H9 (cell line): Measurements from ENCODE around the gene ZBTB22. TPM values are rescaled to one million over a fixed set of nuclear protein-coding genes. Genes with fewer than 3 reads are reported as not detected.

Source experiments
- DNase-seq: peaks from one replicate; pipeline ENCODE4 v3.0.0-alpha.2; 2017
- H2AFZ ChIP-seq: one replicate; pipeline ENCODE4 v1.6.1; 2013; ENCODE audit warnings: mild to moderate bottlenecking, low read length, control low read depth, moderate library complexity
- H2AK5ac ChIP-seq: 2 replicates; pipeline ENCODE4 v1.6.1; 2013; ENCODE audit warnings: low read length, control low read depth, mixed read lengths; ENCODE audit not compliant: insufficient read length
- H2BK120ac ChIP-seq: one replicate; pipeline ENCODE4 v1.6.1; 2013; ENCODE audit warnings: low read depth, mild to moderate bottlenecking, low read length, control low read depth, inconsistent platforms; ENCODE audit not compliant: poor library complexity, severe bottlenecking
- H2BK12ac ChIP-seq: 2 replicates; pipeline ENCODE4 v1.6.1; 2013; ENCODE audit warnings: low read length, control low read depth, mixed read lengths, low read depth; ENCODE audit not compliant: insufficient read length
- H2BK15ac ChIP-seq: 2 replicates; pipeline ENCODE4 v1.6.1; 2013; ENCODE audit warnings: low read depth, low read length, control low read depth
- H2BK20ac ChIP-seq: one replicate; pipeline ENCODE4 v1.6.1; 2013; ENCODE audit warnings: low read depth, mild to moderate bottlenecking, low read length, control low read depth, inconsistent platforms; ENCODE audit not compliant: poor library complexity, severe bottlenecking
- H2BK5ac ChIP-seq: 2 replicates; pipeline ENCODE4 v1.6.1; 2013; ENCODE audit warnings: low read length, control low read depth, mixed read lengths; ENCODE audit not compliant: insufficient read length
- H3K14ac ChIP-seq: 2 replicates; pipeline ENCODE4 v1.6.1; 2013; ENCODE audit warnings: low read length, control low read depth; ENCODE audit not compliant: insufficient read depth
- H3K18ac ChIP-seq: 2 replicates; pipeline ENCODE4 v1.6.1; 2013; ENCODE audit warnings: low read depth, mild to moderate bottlenecking, mixed read lengths, low read length, control low read depth; ENCODE audit not compliant: insufficient read length
- H3K23ac ChIP-seq: 2 replicates; pipeline ENCODE4 v1.6.1; 2013; ENCODE audit warnings: low read length, control low read depth, mixed read lengths, low read depth; ENCODE audit not compliant: insufficient read length
- H3K23me2 ChIP-seq: 2 replicates; pipeline ENCODE4 v1.6.1; 2013; ENCODE audit warnings: low read depth, mild to moderate bottlenecking, mixed read lengths, low read length, control low read depth; ENCODE audit not compliant: insufficient read length, poor library complexity, severe bottlenecking
- H3K27ac ChIP-seq: 2 replicates; pipeline ENCODE4 v1.5.1; 2013; ENCODE audit warnings: low read length, control low read depth, mixed read lengths, low read depth; ENCODE audit not compliant: insufficient read length
- H3K27me3 ChIP-seq: 2 replicates; pipeline ENCODE4 v1.6.1; 2013; ENCODE audit warnings: low read length, control low read depth, inconsistent platforms; ENCODE audit not compliant: insufficient read depth
- H3K4ac ChIP-seq: 2 replicates; pipeline ENCODE4 v1.6.1; 2013; ENCODE audit warnings: low read depth, mild to moderate bottlenecking, control low read depth, inconsistent platforms, low read length, moderate library complexity
- H3K4me1 ChIP-seq: 2 replicates; pipeline ENCODE4 v1.6.1; 2013; ENCODE audit warnings: low read length, control low read depth, inconsistent platforms; ENCODE audit not compliant: insufficient read depth
- H3K4me2 ChIP-seq: 2 replicates; pipeline ENCODE4 v1.6.1; 2013; ENCODE audit warnings: low read length, control low read depth, mixed read lengths; ENCODE audit not compliant: insufficient read length, insufficient read depth
- H3K56ac ChIP-seq: 2 replicates; pipeline ENCODE4 v1.6.1; 2013; ENCODE audit warnings: low read depth, mild to moderate bottlenecking, mixed read lengths, low read length, control low read depth; ENCODE audit not compliant: insufficient read length
- H3K79me1 ChIP-seq: 2 replicates; pipeline ENCODE4 v1.6.1; 2013; ENCODE audit warnings: low read depth, mild to moderate bottlenecking, moderate library complexity, low read length, control low read depth, inconsistent platforms; ENCODE audit not compliant: insufficient read depth, poor library complexity, severe bottlenecking
- H3K79me2 ChIP-seq: 2 replicates; pipeline ENCODE4 v1.6.1; 2013; ENCODE audit warnings: low read length, control low read depth, inconsistent platforms; ENCODE audit not compliant: insufficient read depth
- H3K9ac ChIP-seq: 2 replicates; pipeline ENCODE4 v1.6.1; 2013; ENCODE audit warnings: low read length, control low read depth, mixed read lengths; ENCODE audit not compliant: insufficient read length; ENCODE audit errors: extremely low read depth
- H3K9me3 ChIP-seq: one replicate; pipeline ENCODE4 v1.6.1; 2013; ENCODE audit warnings: low read depth, low read length, inconsistent platforms; ENCODE audit not compliant: control insufficient read depth
- H3T11ph ChIP-seq: one replicate; pipeline ENCODE4 v1.6.1; 2013; ENCODE audit warnings: mild to moderate bottlenecking, low read length, control low read depth, inconsistent platforms
- H4K20me1 ChIP-seq: one replicate; pipeline ENCODE4 v1.6.1; 2013; ENCODE audit not compliant: control insufficient read depth, insufficient read length, insufficient read depth
- H4K5ac ChIP-seq: 2 replicates; pipeline ENCODE4 v1.6.1; 2013; ENCODE audit warnings: low read depth, mild to moderate bottlenecking, mixed read lengths, low read length, control low read depth; ENCODE audit not compliant: insufficient read length
- H4K8ac ChIP-seq: replicated peaks from 2 replicates; pipeline ENCODE4 v1.6.1; 2013; ENCODE audit warnings: low read length, control low read depth, mixed read lengths, low read depth; ENCODE audit not compliant: insufficient read length
- H4K91ac ChIP-seq: 2 replicates; pipeline ENCODE4 v1.6.1; 2013; ENCODE audit warnings: low read depth, mild to moderate bottlenecking, moderate library complexity, mixed read lengths, low read length, control low read depth; ENCODE audit not compliant: insufficient read length
- H3K27ac Mint-ChIP-seq, 3 experiments: 2 replicates in 2 of 3; 3 replicates in 1 of 3; pipeline ENCODE4 v1.8.0; 2020 to 2021; ENCODE audit warnings: mixed read lengths in 3 of 3, mild to moderate bottlenecking in 1 of 3, moderate library complexity in 1 of 3
- H3K27me3 Mint-ChIP-seq: 2 replicates; pipeline ENCODE4 v1.8.0; 2021; ENCODE audit warnings: low read depth, mild to moderate bottlenecking, moderate library complexity, mixed read lengths
- H3K36me3 Mint-ChIP-seq, 3 experiments: 2 replicates in 2 of 3; 3 replicates in 1 of 3; pipeline ENCODE4 v1.8.0; 2020 to 2021; ENCODE audit warnings: low read depth in 3 of 3, mixed read lengths in 3 of 3; ENCODE audit not compliant: insufficient read depth in 1 of 3
- H3K4me1 Mint-ChIP-seq, 2 experiments: 2 replicates each; pipeline ENCODE4 v1.8.0; 2020; ENCODE audit warnings: mixed read lengths in 2 of 2
- H3K4me3 Mint-ChIP-seq, 2 experiments: 2 replicates in 1 of 2; 3 replicates in 1 of 2; pipeline ENCODE4 v1.8.0; 2020 to 2021; ENCODE audit warnings: mild to moderate bottlenecking in 2 of 2, mixed read lengths in 2 of 2, moderate library complexity in 1 of 2
- H3K9me3 Mint-ChIP-seq, 2 experiments: 2 replicates in 1 of 2; 3 replicates in 1 of 2; pipeline ENCODE4 v1.8.0; 2020; ENCODE audit warnings: mild to moderate bottlenecking in 2 of 2, mixed read lengths in 2 of 2, moderate library complexity in 1 of 2
- CTCF ChIP-seq: fragments of 200-600 bp; sonication (generic); conservative IDR thresholded peaks from 3 replicates; pipeline ENCODE4 v1.8.0; 2021; ENCODE audit warnings: antibody characterized with exemption, mild to moderate bottlenecking
- WGBS: extraction: QIAGEN DNeasy Blood & Tissue Kit; methylation state at CpG from one replicate; pipeline ENCODE4 v1.1.7; 2013; ENCODE audit warnings: missing lambda C conversion rate, low lambda C conversion rate, mixed read lengths; ENCODE audit not compliant: insufficient read length; ENCODE audit errors: extremely low coverage; 5-methylcytosine and 5-hydroxymethylcytosine counted together
- total RNA-seq: library from RNA; stranded (reverse); gene quantifications from 2 replicates; pipeline ENCODE4 v1.2.1, GENCODE V29; 2021

ZBTB22 gene
- total RNA-seq, 1 experiment from 2014 or later = 8.1 TPM

GRCh38 chr6:33279971-33280511 lies 37.5 kb downstream of the ZBTB22 start:
- H4K91ac ChIP-seq = no peak overlapping the region
- H3K4ac ChIP-seq = no peak overlapping the region
- no peak overlapping the region for H2BK20ac ChIP-seq
- H3K9ac ChIP-seq = no peak overlapping the region
- Mint-ChIP-seq H3K27me3 (no peaks in the 10 kb centered on the region), H3K9me3 (no peaks in the 10 kb centered on the region), H3K4me1 (peaks cover 25 to 26% of the 10 kb centered on the region in 2 experiments), H3K27ac (0 out of 7 replicates have a peak overlapping the region, but pooled peaks of 1 of the 3 experiments have one; percentile 51), H3K4me3 (0 out of 5 replicates have a peak overlapping the region, but pooled peaks of 1 of the 2 experiments have one; percentile 44), H3K36me3 (peaks cover 17 to 77% (median 44%) of the 10 kb centered on the region in 3 experiments; a peak in 6 of 7 replicates)
- no peak overlapping the region for H3K27ac ChIP-seq
- WGBS = no CpG with 5 or more reads among the region's 5 CpGs
- H4K8ac ChIP-seq = no peak overlapping the region
- H3K4me2 ChIP-seq = no peak overlapping the region
- peak; percentile 89 for DNase-seq
- H3K14ac ChIP-seq = no peak overlapping the region
- H3K9me3 ChIP-seq = no peaks in the 10 kb centered on the region
- H3K23me2 ChIP-seq = peaks cover 9% of the 10 kb centered on the region
- H4K20me1 ChIP-seq = no peaks in the 10 kb centered on the region
- no peak overlapping the region for H2AFZ ChIP-seq
- H3T11ph ChIP-seq = no peak overlapping the region
- H3K4me1 ChIP-seq = no peaks in the 10 kb centered on the region
- H4K5ac ChIP-seq = no peak overlapping the region
- H2BK5ac ChIP-seq = no peak overlapping the region
- H3K79me1 ChIP-seq = no peaks in the 10 kb centered on the region
- H2BK120ac ChIP-seq = no peak overlapping the region
- no peak overlapping the region for H3K18ac ChIP-seq
- H3K23ac ChIP-seq = no peak overlapping the region
- no peaks in the 10 kb centered on the region for H3K27me3 ChIP-seq
- H2BK15ac ChIP-seq = no peak overlapping the region
- no peak overlapping the region for H3K56ac ChIP-seq
- H2BK12ac ChIP-seq = no peak overlapping the region
- no peak overlapping the region for H2AK5ac ChIP-seq
- TF ChIP-seq CTCF = peak; percentile 76
- no peaks in the 10 kb centered on the region for H3K79me2 ChIP-seq
